HepG2 (cell line): ENCODE data around the gene S100A6. TPM values are rescaled to one million over a fixed set of nuclear protein-coding genes. Genes with fewer than 3 reads are reported as not detected.

Experiments used
- NFIB ChIP-seq: sonication (generic); formaldehyde crosslinking; IDR thresholded peaks from 2 replicates; pipeline ENCODE4 v1.9.0; 2021; ENCODE audit warnings: missing genetic modification reagents, mild to moderate bottlenecking, borderline replicate concordance
- NFKBIZ ChIP-seq: IDR thresholded peaks from 2 replicates; pipeline ENCODE4 v1.6.1; 2018; ENCODE audit warnings: missing genetic modification reagents, missing compliant biosample characterization
- SKI ChIP-seq: fragments of 450-650 bp; IDR thresholded peaks from one replicate; pipeline ENCODE4 v1.6.1; 2018; ENCODE audit warnings: mild to moderate bottlenecking; ENCODE audit not compliant: partially characterized antibody
- TCF7 ChIP-seq: sonication (generic); IDR thresholded peaks from 2 replicates; pipeline ENCODE4 v1.6.1; 2016; ENCODE audit warnings: antibody characterized with exemption, low read depth
- ZNF205 ChIP-seq: IDR thresholded peaks from 2 replicates; pipeline ENCODE4 v1.6.1; 2018; ENCODE audit warnings: missing biosample characterization, missing genetic modification reagents
- ZNF431 ChIP-seq: sonication (generic); formaldehyde crosslinking; IDR thresholded peaks from 2 replicates; pipeline ENCODE4 v1.9.0; 2022; ENCODE audit warnings: missing genetic modification reagents, low read depth, mild to moderate bottlenecking, borderline replicate concordance
- ZNF746 ChIP-seq: sonication (generic); formaldehyde crosslinking; IDR thresholded peaks from 2 replicates; pipeline ENCODE4 v1.8.0; 2022; ENCODE audit warnings: mild to moderate bottlenecking, missing genetic modification reagents
- ZNF788 ChIP-seq: sonication (generic); formaldehyde crosslinking; IDR thresholded peaks from 2 replicates; pipeline ENCODE4 v1.5.0; 2020; ENCODE audit warnings: mild to moderate bottlenecking, missing genetic modification reagents, borderline replicate concordance
- polyA plus RNA-seq, 8 experiments: library from polyadenylated mRNA; depleted of rRNA in 3 of 8; stranded (reverse) in 7 of 8; unstranded in 1 of 8; fragments of >200 nt; fragmentation: Illumina TruSeq in 4 of 8; extraction: Trizol in 4 of 8; gene quantifications; 2 replicates each; pipeline versions ENCODE4 v1.2.1 to v1.2.3, GENCODE V29; 2011 to 2016; ENCODE audit warnings: low read depth in 4 of 8, missing spikeins in 1 of 8, mixed read lengths in 1 of 8; ENCODE audit not compliant: insufficient read depth in 1 of 8
- total RNA-seq, 5 experiments: library from RNA; depleted of rRNA; stranded (reverse); fragments of >200 nt; fragmentation: Illumina TruSeq; extraction: Trizol; gene quantifications; 2 replicates each; pipeline ENCODE4 v1.2.3, GENCODE V29; 2016; ENCODE audit warnings: low read depth in 1 of 5
- TF ChIP-seq, protein P1 (sequence below): IDR thresholded peaks from 2 replicates; pipeline ENCODE4 v1.6.1; 2016; ENCODE audit warnings: missing compliant biosample characterization, missing genetic modification reagents, borderline replicate concordance
- TF ChIP-seq, protein P2 (sequence below): IDR thresholded peaks from 2 replicates; pipeline ENCODE4 v1.6.1; 2016; ENCODE audit warnings: low read depth
- TF ChIP-seq, protein P3 (sequence below): sonication (generic); formaldehyde crosslinking; IDR thresholded peaks from 2 replicates; pipeline ENCODE4 v1.4.0; 2020; ENCODE audit warnings: missing genetic modification reagents, mild to moderate bottlenecking, borderline replicate concordance
- TF ChIP-seq, protein P4 (sequence below): sonication (generic); formaldehyde crosslinking; IDR thresholded peaks from 2 replicates; pipeline ENCODE4 v1.4.0; 2020; ENCODE audit warnings: missing genetic modification reagents
- TF ChIP-seq, protein P5 (sequence below), 2 experiments: sonication (generic) in 1 of 2; formaldehyde crosslinking in 1 of 2; IDR thresholded peaks; 2 replicates each; pipeline versions ENCODE4 v1.4.0 to v1.6.1; 2016 to 2020; ENCODE audit warnings: borderline replicate concordance in 1 of 2, low read depth in 1 of 2, mild to moderate bottlenecking in 1 of 2, missing genetic modification reagents in 1 of 2

The S100A6 gene
- total and polyA plus RNA-seq, 2 of the 13 experiments (the other 11 are each of a cell fraction or from before 2014, with no cell fraction given) = 72.9 to 85.0 TPM

DNA sequence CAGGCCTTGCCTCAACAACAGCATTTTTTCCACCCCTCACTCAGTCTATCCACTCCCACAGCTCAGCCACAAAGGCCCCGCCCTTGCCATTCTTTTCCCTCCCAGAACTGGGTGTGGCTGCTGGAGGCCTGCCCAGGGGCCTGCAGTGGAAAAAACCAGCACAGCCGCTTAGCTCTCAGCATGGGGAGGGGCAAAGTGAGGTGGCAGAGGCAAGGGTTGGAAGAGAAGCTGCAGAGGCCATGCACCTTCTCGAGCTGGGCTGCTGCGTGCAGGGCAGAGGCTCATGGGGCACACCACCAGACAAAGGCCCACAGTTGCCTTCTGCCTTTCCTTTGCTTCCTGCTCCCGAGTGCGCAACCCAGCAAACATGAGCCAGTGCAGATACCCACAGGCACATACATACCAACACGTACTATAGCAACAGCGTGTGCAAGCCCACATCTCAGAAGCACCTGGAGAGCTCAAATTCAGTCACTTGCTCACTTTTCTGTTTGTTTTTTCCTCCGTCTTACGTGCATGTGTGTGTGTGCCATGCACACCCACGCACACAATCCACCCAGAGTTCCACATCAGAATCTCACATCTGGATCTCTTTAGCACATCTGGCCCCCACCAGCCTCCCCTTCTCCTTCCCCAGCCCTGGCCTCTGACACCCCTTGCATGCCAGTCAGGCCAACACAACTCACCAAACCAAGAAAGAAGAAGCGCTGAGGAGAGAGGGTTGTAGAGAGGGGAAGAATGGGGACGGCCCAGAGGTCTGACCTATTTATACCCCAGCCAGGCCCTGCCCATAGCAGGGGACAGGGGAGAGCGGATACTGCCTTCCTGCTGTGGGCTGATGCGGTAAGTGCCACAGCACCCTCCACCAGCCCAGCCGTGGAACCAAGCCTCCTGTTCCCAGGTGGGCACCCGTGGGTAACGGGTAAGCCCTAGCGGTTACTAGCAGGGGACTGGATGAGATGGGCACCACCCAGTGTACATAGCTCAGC is 9.6 kb upstream of the S100A6 start, which contains the start of gene S100A4 (continued):
- TF ChIP-seq, protein P1, sequence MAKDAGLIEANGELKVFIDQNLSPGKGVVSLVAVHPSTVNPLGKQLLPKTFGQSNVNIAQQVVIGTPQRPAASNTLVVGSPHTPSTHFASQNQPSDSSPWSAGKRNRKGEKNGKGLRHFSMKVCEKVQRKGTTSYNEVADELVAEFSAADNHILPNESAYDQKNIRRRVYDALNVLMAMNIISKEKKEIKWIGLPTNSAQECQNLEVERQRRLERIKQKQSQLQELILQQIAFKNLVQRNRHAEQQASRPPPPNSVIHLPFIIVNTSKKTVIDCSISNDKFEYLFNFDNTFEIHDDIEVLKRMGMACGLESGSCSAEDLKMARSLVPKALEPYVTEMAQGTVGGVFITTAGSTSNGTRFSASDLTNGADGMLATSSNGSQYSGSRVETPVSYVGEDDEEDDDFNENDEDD (CRISPR knock-in tag) = no peak
- TF ChIP-seq ZNF746 (CRISPR knock-in tag) (no peak), ZNF788 (CRISPR knock-in tag) (peak; percentile 75; the same call in 1 of the 2 replicates), SKI (no peak), NFKBIZ (CRISPR knock-in tag) (no peak), ZNF431 (no peak), TCF7 (no peak), ZNF205 (peak; percentile 56; the same call in 1 of the 2 replicates), NFIB (CRISPR knock-in tag) (no peak)
- TF ChIP-seq, protein P2, sequence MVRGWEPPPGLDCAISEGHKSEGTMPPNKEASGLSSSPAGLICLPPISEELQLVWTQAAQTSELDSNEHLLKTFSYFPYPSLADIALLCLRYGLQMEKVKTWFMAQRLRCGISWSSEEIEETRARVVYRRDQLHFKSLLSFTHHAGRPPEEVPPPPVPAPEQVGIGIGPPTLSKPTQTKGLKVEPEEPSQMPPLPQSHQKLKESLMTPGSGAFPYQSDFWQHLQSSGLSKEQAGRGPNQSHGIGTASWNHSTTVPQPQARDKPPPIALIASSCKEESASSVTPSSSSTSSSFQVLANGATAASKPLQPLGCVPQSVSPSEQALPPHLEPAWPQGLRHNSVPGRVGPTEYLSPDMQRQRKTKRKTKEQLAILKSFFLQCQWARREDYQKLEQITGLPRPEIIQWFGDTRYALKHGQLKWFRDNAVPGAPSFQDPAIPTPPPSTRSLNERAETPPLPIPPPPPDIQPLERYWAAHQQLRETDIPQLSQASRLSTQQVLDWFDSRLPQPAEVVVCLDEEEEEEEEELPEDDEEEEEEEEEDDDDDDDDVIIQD (CRISPR knock-in tag) = peak; percentile 99; the same call in 1 of the 2 replicates
- TF ChIP-seq, protein P3, sequence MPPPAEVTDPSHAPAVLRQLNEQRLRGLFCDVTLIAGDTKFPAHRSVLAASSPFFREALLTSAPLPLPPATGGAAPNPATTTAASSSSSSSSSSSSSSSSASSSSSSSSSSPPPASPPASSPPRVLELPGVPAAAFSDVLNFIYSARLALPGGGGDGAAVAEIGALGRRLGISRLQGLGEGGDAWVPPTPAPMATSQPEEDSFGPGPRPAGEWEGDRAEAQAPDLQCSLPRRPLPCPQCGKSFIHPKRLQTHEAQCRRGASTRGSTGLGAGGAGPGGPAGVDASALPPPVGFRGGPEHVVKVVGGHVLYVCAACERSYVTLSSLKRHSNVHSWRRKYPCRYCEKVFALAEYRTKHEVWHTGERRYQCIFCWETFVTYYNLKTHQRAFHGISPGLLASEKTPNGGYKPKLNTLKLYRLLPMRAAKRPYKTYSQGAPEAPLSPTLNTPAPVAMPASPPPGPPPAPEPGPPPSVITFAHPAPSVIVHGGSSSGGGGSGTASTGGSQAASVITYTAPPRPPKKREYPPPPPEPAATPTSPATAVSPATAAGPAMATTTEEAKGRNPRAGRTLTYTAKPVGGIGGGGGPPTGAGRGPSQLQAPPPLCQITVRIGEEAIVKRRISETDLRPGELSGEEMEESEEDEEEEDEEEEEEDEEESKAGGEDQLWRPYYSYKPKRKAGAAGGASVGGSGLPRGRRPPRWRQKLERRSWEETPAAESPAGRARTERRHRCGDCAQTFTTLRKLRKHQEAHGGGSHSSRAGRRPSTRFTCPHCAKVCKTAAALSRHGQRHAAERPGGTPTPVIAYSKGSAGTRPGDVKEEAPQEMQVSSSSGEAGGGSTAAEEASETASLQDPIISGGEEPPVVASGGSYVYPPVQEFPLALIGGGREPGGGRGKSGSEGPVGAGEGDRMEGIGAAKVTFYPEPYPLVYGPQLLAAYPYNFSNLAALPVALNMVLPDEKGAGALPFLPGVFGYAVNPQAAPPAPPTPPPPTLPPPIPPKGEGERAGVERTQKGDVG (CRISPR knock-in tag) = no peak; the same call in 1 of the 2 replicates
- TF ChIP-seq, protein P4, sequence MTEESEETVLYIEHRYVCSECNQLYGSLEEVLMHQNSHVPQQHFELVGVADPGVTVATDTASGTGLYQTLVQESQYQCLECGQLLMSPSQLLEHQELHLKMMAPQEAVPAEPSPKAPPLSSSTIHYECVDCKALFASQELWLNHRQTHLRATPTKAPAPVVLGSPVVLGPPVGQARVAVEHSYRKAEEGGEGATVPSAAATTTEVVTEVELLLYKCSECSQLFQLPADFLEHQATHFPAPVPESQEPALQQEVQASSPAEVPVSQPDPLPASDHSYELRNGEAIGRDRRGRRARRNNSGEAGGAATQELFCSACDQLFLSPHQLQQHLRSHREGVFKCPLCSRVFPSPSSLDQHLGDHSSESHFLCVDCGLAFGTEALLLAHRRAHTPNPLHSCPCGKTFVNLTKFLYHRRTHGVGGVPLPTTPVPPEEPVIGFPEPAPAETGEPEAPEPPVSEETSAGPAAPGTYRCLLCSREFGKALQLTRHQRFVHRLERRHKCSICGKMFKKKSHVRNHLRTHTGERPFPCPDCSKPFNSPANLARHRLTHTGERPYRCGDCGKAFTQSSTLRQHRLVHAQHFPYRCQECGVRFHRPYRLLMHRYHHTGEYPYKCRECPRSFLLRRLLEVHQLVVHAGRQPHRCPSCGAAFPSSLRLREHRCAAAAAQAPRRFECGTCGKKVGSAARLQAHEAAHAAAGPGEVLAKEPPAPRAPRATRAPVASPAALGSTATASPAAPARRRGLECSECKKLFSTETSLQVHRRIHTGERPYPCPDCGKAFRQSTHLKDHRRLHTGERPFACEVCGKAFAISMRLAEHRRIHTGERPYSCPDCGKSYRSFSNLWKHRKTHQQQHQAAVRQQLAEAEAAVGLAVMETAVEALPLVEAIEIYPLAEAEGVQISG = peak; percentile 33; the same call in 1 of the 2 replicates
- TF ChIP-seq, protein P5, sequence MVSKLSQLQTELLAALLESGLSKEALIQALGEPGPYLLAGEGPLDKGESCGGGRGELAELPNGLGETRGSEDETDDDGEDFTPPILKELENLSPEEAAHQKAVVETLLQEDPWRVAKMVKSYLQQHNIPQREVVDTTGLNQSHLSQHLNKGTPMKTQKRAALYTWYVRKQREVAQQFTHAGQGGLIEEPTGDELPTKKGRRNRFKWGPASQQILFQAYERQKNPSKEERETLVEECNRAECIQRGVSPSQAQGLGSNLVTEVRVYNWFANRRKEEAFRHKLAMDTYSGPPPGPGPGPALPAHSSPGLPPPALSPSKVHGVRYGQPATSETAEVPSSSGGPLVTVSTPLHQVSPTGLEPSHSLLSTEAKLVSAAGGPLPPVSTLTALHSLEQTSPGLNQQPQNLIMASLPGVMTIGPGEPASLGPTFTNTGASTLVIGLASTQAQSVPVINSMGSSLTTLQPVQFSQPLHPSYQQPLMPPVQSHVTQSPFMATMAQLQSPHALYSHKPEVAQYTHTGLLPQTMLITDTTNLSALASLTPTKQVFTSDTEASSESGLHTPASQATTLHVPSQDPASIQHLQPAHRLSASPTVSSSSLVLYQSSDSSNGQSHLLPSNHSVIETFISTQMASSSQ (IDR thresholded peaks at IDR 0.05; ENCODE audit: low read depth) = no peak
- TF ChIP-seq, protein P5 (CRISPR knock-in tag; IDR thresholded peaks at IDR 0.05; ENCODE audit: borderline replicate concordance) = peak; percentile 46; the same call in 1 of the 2 replicates
